Stimulated activated CD8-positive, alpha-beta memory T cell treated with anti-CD3 and anti-CD28 coated beads, Interleukin-7, amount 100 ng/mL, for 24 hours (primary cell): ENCODE data around the gene DLST.

Experiments
- DNase-seq: peaks from one replicate; pipeline ENCODE4 v3.0.0-alpha.2; 2020; ENCODE audit warnings: low read depth

Gene DLST

GRCh38 chr14:74860899-74861733 is 20.6 kb upstream of the DLST start:
- peak; percentile 93 for DNase-seq

GRCh38 chr14:74861734-74862090 is 20.0 kb upstream of the DLST start:
- no peak for DNase-seq

GRCh38 chr14:74863274-74863673 is 18.4 kb upstream of the DLST start:
- no peak for DNase-seq

- DNase-seq, result no peak
Observed at GRCh38 chr14:74864198-74864597, 17.5 kb upstream of the DLST start.

GRCh38 chr14:74865156-74865555 is 16.6 kb upstream of the DLST start:
- DNase-seq, result no peak

- DNase-seq, result no peak
Observed at GRCh38 chr14:74866708-74867389, 14.9 kb upstream of the DLST start.

GRCh38 chr14:74867673-74868072 is 14.0 kb upstream of the DLST start:
- DNase-seq, result peak; percentile 22

GRCh38 chr14:74868739-74869138 is 13.0 kb upstream of the DLST start:
- DNase-seq, result no peak

GRCh38 chr14:74871819-74872218 is 9.9 kb upstream of the DLST start:
- DNase-seq, result no peak

- no peak for DNase-seq
Observed at GRCh38 chr14:74875204-74875603, 6.5 kb upstream of the DLST start.

- no peak for DNase-seq
Observed at GRCh38 chr14:74875941-74876913, 5.5 kb upstream of the DLST start, which contains the start of gene PROX2. PROX2 (minus strand) TSS chr14:74876145; CDS start chr14:74863834, 12,311 bp downstream.

GRCh38 chr14:74879427-74880182 is 2.1 kb upstream of the DLST start:
- DNase-seq, result no peak

- no peak for DNase-seq
Observed at GRCh38 chr14:74882103-74882920, 596 bp downstream of the DLST start.

GRCh38 chr14:74886001-74886400 is 4.3 kb downstream of the DLST start:
- DNase-seq, result no peak

- DNase-seq, result no peak
Observed at GRCh38 chr14:74888164-74889158, 6.7 kb downstream of the DLST start.

GRCh38 chr14:74890262-74890661 is 8.5 kb downstream of the DLST start:
- DNase-seq, result no peak

- DNase-seq, result no peak
Observed at GRCh38 chr14:74891870-74892269, 10.2 kb downstream of the DLST start.

- no peak for DNase-seq
Observed at GRCh38 chr14:74892745-74893144, 11.0 kb downstream of the DLST start.

GRCh38 chr14:74893614-74894091 is 11.9 kb downstream of the DLST start:
- no peak for DNase-seq
